ENCODE data around the gene OR1D5. TPM values are rescaled to one million over a fixed set of nuclear protein-coding genes. Genes with fewer than 3 reads are reported as not detected.

The OR1D5 gene
- polyA plus RNA-seq, 1 of the 3 experiments (the other 2 are of a cell fraction) = not detected

Other genes with a start within 250 kb of the OR1D5 start
- not detected in 2 replicates for gene OR1D2, start 40.8 kb upstream of the OR1D5 start, polyA plus RNA-seq (2012; rRNA removed)
- gene OR1G1, start 63.9 kb upstream of the OR1D5 start, polyA plus RNA-seq (2012; rRNA removed) = not detected in 2 replicates
- gene OR1A2, start 133.9 kb upstream of the OR1D5 start, polyA plus RNA-seq (2012; rRNA removed) = not detected in 2 replicates
- gene OR1A1, start 144.1 kb upstream of the OR1D5 start, polyA plus RNA-seq (2012; rRNA removed) = not detected in 2 replicates
- not detected in 2 replicates for gene OR3A1, start 234.8 kb upstream of the OR1D5 start, polyA plus RNA-seq (2012; rRNA removed)

All from SK-N-SH (cell line).